ENCODE results near the gene TMEM208.

TMEM208 gene

DNA sequence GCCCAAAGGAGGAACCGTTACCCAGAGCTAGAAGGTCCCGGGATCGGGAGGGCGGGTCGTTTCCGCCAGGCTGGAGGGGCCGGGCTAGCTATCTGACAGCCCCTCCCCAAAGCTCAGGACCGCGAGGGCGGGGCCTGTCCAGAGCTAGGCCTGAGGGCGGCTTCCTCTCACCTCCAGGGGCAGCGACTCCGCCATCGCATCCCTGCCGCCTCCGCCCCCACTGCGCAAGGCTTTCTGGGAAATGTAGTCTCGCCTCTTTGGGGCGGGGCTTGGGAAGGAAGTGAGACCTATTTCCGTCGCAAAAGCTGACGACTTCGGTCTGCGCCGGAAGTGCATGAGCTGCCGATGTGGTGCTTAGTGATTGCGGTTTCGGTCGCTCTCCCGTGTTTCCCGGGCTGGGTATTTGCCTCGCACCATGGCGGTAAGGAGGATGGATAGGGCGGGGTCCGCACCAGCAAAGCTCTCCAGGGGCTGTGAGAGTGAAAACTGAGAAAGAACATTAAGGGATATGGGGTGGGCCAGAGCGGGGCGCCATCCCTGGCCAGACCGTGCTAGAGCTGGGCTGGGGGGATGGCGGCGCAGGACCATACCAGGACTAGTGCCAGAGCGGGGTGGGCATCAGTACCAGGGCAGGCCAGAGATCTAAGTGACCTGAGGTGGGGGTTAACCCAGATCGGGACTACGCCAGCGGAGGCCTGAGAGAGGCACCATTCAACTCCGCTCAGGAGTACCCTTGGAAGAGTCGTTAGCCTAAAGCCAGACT, at the start of gene TMEM208:
Gene TMEM208, plus strand, starts transcription at position 327 of the 763 bp plus-strand sequence. Its CDS starts 89 bp downstream, at position 416.
- DNase-seq, result peak; percentile 99

DNA sequence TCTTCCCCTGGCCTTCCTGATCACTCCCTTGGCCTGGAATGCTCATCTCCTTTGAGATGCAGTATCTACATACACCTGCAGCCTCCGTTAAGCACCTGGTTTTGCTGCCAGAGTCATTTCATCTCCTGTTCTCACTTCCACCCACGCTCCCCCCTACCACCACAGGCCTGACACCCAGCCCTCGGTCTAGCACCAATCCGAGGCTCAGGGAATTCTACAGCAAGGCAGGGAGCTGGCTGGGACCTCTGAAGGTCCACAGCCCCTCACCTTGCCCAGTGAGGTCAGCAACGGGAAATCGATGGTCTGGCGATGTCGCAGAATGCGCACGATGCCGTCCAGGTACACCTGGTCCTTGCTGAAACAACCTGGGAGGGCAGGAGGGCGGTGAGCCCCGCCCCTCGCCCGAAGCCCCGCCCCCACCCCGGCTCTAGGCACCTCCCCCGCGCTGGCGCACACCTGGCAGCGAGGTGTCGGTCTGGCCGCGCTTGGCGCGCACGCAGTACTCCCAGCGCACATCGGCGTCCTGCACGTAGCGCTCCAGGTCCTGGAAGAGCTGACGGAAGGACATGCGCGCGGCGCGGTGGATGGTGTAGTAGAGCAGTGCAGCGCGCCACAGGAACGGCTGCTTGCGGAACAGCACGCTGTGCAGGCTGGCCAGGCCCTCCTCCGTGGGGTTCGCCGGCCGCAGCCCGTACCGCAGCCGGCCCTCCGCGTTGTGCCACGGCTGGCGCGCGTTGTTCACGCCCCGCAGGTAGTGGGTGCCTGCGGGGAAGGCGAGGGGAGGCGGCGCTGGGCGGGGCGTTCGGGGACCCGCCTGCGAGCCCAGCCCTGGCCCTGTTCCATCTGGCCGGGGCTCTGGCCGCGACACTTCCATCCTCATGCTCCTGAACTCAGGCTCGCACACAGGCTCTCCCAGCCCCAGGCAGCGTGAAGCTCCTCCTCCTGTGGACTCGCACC, 48.9 kb upstream of the TMEM208 start:
- DNase-seq, result peak; percentile 28

DNA sequence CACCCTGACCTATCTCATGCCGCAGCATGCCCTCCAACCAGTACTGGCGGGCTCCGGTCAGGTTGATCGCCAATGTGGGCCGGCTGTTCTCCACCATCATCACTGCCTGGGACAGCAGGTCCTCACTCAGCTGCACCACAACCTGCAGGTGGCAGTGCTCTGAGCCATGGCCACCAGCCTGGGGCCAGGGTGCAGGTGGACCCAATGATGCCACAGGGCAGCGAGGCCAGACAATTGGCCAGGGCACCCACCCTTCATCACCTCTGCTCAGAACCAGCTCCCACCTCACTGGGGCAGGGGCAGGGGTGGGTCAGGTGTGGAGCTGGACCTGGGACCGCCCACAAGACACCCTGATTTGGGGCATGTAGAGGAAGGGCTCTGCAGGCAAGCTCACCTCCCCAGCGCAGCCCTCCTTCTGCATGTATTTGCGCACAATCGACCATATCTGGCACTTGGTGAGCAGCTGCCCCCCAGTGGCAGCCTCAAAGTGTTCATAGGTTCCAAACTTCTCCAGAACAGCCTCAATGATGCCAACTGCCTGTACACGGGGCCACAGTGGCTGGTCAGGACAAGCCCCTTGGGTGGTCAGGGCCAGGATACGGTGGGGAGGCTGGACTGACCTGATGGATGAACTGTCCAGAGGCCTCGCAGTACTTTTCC, 47.4 kb upstream of the TMEM208 start:
- DNase-seq, result no peak

DNA sequence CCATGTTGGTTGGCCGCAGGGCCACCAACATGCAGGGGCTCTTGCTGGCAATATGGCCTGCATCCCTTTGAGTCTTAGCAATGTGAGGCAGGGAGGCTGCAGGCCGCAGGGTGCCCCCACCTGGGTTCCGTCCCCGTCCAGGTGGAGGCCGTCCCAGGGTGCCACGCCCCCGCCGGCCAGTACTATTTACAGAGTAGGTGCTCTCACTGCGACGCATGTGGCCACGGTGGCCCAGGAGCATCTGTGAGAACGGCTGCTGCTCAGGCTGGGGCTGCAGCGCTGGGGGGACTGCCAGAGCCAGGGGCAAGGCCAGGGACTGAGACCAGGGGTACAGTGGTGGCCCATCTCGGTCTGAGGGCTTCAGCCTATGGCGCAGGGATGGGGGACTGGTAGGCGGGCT, 46.8 kb upstream of the TMEM208 start:
- DNase-seq, result no peak

DNA sequence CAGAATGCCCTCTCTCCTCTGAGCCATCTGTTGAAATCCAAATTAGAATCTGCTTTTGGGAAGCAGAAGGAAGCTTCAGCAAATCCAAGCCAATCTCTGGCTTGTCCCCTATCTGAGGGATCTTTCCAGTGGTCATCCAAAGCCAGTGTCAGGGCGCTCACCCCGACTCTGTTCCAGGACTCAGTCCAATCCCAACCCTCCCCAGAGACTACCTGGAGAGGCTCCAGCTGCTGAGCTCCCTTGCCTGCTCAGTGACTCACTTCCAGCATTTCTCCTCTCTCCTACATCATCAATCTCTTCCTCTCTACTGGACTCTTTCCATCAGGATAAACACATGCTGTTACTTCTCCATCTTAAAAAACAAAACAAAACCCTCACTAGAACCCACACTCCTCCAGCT, 45.6 kb upstream of the TMEM208 start:
- peak; percentile 79 for DNase-seq

DNA sequence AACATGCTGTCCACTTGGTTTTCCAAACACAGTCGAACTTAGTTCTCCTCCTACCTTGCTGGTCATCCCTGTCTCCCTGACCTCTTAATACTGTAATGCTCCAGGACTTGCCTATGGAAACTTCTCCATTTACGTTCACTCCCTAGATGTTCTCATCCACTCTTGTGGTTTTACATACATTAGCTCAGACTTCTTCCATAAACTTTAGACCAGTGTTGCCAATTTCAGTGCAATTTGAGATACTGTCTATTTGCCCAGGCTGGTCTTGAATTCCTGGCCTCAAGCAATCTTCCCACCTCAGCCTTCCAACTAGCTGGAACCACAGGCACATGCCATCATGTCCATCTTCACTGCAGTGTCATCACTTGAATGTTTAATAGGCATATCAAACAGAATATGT, 44.6 kb upstream of the TMEM208 start:
- DNase-seq, result no peak

DNA sequence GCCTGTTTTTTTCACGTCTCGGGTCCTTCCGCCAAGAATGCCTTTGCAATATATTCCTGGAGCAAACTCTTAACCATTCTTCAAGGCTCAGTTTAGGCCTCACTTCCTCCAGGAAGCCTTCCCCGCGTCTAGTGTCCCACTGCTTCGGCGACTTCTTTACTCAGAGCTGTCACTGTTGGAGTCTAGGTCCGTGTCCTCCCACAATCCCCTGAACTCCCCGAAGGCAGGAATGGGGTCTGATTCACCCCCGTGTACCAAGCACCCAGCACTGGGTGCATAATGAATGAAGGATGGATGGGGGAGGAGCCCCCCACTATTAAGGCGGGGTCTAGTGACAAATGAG, 43.7 kb upstream of the TMEM208 start:
- no peak for DNase-seq

DNA sequence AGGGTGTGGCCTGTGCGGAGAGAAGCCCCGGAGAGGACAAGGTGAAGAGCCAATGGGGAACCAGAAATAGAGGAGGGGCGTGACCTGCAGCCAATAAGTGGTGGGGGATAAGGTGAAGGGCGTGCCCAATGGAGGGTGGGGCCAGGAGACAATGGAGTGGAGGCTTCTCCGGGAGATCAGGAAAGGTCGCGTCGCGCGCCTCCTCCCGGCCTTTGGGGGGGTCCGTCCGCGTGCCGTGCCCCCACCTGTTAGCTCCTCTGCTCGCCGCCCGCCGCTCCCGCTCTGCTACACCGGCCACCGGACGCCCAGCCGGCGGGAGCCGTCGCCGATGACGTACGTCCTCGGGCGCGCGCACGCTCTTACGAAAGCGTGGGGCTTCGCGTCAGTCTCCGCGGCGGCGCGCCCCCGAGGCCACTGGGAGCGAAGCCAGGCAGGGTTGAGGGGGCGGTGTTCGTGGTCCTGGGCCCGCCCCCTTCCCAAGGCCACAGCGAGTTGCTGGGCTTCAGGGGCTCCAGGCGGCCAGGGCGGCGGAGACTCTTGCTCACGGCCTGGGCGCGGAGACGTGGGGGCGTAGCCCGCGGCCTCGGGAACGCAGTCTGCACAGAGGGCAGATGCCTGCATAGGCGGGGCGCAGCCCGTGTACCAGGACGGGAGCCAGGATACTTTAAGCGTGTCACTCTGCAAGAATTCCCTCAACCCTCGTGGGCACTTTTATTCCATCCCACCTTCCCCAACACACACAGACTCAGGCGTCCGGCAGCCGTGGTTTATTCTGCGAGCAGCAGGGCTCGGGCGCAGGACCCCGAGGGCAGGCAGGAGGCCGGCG, 43.1 kb upstream of the TMEM208 start, which contains the start of gene MATCAP1:
Gene MATCAP1, minus strand, starts transcription at position 337 of the 826 bp plus-strand sequence. CDS start 3,353 bp downstream, outside the sequence.
- DNase-seq, result peak; percentile 98

DNA sequence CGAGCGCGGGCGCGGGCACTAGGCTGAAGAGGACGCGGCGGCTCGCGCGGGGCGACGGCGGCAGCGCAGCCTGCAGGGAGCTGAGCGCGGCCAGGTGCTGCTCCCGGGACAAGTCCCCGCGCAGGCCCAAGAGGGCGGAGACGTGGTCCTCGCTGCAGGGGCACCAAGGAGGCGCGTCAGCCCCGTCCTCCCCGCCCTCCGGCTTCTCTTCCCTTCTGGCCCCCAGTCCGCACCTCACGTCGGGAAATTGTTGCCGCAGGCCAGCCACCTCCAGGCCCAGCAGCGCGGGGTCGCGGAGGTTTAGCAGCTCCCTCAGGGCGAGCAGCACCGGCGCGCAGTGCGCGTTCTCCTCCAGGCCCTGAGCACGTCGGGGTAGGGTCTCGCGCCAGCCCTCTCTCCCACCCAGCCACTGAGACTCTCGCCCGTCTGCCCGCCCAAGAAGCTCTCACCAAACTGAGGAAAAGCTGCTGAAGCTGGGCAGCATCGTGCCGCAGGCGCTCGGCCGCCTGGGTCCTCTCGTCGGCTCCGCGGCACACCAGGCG, 42.4 kb upstream of the TMEM208 start:
- DNase-seq, result no peak

DNA sequence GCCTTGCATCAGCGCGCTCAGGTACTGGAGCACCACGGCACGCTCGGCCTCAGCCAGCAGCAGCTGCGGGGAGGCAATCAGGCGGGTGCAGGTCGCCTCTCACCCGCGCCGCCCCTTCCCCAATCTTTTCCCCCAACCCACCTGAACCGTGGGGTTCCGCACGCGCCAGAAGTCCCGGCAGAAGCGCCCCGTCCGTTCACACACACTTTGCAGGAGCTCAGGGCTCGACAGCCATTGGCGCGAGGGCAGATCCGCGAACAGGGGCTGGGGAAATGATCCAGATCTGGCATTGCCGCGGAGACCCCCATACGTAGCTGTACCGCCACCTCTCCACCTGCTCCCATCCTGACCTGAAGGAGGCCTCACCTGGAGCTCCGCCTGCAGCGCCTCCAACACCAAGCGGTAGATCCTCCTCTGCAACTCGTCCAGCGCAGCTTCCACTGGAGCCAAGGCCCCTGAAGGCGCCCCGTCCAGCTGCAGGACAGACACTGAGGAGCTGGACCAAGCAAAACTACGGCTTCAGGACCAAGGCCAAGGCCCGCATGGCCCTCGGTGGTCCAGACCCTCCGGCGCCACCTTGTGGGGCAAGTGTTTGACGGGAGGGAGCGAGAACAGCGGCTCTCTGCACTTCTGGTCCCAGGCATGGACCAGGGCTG, 41.8 kb upstream of the TMEM208 start:
- peak; percentile 80 for DNase-seq

DNA sequence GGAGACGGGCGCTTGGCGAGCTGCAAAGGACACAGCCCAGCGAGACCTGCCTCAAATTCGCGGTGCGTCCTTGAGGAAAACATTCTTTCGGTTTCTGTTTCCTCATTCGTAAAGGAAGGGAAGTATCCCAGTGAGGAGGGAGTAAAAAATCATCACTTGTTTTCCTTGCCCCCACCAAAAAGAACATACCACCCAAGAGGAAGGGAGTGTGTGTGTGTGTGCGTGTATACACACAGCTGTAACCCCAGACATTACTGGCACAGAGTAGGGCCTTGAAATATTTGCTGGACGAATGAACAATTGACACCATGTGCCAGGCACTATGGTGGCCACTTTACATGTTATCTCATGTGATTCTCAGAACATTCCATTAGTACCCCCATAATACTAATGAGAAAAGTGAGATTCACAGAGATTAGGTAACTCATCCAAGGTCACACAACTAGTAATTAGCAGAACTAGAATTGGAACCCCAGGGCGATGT, 41.2 kb upstream of the TMEM208 start:
- DNase-seq, result no peak

DNA sequence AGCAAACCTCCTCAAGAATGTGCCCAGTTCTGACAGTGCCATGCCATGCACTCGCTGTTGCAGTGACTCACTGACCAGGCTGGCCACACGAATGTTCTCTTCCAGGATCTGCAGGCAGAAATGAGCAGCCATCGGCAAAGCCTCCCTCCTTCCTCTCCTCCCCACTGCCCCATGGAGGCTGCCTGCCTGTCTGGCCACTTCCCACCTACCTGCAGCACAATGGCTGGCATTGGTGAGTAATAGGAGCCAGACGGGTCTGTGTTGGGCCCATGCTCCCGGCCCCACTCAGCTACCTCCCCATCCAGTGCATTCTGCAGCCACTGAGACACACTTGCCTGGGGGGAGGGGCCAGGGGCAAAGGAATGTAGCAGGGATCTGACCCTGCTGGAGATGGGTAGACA, 40.4 kb upstream of the TMEM208 start:
- no peak for DNase-seq

DNA sequence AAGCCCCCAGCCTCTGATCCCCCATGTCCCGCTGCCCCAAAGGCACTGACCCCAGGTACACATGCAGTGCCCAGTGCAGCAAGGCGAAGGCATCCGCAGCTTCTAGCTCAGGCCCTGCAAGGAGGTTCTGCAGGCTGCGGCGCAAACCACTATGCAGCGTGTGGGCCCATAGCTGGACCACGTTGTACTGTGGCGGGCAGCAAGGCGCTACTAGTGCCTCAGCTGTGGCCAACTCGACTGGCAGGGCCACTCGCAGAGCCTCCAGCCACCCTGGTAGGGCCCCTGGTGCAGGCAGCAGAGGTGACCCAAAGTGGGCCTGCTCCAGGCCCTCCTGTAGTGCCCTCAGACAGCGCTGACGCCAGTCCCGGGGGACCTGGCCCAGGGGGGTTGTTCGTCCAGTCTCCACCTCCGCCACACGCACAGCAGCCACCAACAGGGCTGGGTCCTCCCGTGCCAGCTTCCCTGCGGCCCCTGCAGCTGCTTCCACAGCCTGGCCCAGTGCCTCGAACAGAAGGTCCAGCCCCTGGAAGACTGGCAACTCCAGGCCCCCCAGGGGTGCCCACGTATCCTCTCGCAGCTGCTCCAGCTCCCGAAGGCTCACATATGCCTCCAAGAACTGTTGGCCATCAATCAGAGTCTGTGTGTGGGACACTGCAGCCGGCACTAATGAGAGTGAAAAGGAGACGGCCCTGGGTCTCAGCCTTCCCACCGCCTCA, 39.6 kb upstream of the TMEM208 start:
- no peak for DNase-seq

DNA sequence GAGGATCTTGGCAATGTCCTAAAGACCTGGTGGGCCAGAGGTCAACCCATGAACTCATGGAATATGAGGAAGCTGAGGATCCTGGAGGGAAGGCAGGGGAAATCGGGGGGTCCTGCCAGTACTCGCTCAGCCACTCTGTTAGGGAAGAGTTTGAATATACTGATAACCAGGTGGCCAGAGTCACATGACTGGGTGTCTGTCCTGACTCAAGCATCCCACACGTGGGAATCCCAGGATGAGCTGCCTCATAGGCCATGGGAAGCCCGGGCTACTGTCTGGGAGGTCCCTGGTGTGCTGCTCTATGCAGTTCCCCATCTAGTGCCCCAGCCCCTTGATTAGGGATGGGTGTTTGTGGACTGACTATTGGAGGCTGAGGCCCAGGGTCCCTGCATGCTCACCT, 38.6 kb upstream of the TMEM208 start:
- no peak for DNase-seq

DNA sequence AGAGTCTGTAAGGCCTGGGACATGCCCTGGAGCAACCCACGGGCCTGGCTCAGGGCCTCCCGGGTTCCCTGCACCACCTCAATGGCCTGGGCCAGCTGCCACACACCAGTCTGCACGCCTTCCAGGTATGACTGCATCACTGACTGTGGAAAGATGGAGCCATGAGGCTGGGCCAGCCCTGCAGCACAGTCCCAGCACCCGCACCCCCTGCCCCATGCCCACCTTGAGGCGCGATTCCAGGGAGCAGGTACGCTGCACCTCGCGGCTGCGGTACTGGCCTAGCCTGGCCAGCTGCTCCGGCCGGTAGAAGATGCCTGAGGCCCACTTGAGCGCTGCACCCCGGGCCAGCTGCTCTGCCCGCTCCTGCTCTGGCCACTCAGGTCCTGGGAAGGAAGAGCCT, 38.1 kb upstream of the TMEM208 start:
- no peak for DNase-seq

DNA sequence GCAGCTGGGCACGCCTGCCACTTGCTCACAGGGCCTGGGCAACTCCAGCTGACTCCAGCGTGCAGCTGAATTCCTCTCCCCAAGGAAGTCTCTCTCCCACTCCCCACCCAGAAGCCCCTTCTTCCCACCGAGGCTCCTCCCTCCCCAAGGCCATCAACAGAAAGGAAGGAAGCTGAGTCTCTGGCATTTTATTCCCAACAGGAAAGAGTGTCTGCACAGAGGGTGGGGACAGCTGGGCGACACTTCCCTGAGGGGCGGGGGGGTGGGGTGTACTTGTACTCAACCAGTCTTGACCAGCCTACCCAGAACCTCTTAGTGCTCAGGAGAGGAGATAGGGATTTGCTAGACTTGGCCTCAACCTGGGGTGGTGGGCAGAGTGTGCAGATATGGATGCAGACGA, 36.9 kb upstream of the TMEM208 start, which contains the start of gene EXOC3L1:
Gene EXOC3L1, minus strand, starts transcription at position 96 of the 400 bp plus-strand sequence. CDS start 460 bp downstream, outside the sequence.
- no peak for DNase-seq

DNA sequence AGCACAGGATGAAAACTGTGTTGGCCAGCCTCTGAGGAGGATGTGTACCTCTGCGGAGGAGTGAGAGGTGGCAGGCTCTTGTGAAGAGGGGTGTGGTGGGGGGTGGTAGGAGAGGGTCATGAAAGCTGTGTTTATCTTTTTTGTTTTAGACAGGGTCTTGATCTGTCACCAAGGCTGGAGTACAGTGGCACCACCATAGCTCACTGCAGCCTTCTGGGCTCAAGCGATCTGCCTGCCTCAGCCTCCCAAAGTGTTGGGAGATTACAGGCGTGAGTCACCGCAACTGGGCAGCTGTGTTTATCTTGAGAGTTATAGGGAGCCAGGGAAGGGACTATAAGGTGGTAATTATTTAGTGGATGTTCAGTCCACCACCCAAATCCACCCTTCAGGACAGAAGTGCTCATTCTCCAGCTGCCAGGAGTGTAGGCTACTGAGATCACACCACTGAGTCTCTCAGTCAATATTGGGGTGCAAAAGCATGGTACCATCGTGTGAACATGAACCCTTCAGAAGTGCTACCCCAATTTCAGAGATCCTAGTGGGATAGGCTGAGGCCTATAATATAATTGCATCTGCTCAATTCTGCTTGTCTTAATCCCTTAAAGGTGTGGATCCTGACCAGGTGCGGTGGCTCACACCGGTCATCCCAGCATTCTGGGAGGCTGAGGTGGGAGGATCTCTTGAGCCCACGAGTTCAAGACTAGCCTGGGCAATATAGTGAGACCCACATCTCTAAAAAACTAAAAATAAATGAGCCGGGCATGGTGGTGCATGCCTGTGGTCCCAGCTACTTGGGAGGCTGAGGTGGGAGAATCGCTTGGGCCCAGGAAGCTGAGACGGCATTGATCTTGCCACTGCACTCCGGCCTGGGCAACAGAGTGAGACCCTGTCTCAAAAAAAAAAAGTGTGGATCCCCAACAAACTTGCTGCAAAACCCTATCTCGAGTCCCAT, 36.2 kb upstream of the TMEM208 start:
- no peak for DNase-seq

DNA sequence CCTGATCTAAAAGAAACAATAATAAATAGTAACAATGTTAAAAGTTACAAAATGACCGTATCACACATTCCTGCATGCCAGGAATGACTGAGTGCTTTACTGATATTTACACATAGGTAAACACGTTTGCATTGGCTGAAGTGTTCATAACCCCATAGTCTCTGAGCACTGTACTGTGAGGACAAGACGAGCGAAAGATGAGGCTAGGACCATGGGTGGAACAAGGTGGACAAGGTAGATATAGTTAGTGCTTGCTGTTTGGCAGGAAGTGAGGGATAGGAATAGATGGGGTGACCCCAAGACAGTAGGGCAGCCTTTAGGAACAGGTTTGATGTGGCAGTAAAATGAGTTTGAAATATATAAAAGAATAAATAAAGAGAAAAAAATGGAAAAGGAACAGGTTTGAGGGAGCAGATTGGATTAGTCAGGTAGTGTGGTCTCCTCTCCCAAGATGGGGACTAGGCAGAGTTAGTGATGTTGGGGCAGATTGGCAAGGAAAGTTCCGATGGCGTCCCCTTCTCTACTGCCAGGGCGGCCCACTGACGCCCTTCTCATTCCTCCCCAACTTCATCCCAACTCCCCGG, 35.4 kb upstream of the TMEM208 start:
- no peak for DNase-seq

All from fibroblast of skin of right quadriceps (primary cell).